Osteoblast (primary cell): ENCODE data around the gene CENPM. TPM values are rescaled to one million over a fixed set of nuclear protein-coding genes. Genes with fewer than 3 reads are reported as not detected.
A peak's percentile ranks its signal among the peaks of the same experiment; 100 is the strongest.

Source experiments
- DNase-seq: peaks from one replicate; pipeline ENCODE4 v3.0.0; 2011; ENCODE audit warnings: low spot score, mixed read lengths; ENCODE audit not compliant: insufficient read length; ENCODE audit errors: missing footprints
- H2AFZ ChIP-seq: 2 replicates; pipeline ENCODE4 v1.6.0; 2011; ENCODE audit warnings: mild to moderate bottlenecking, low read length
- H3K27ac ChIP-seq: 2 replicates; pipeline ENCODE4 v1.5.1; 2011; ENCODE audit warnings: mild to moderate bottlenecking, low read depth, low read length, moderate library complexity
- H3K27me3 ChIP-seq: 2 replicates; pipeline ENCODE4 v1.6.0; 2012; ENCODE audit warnings: mild to moderate bottlenecking, control low read depth, inconsistent platforms, low read length, moderate library complexity; ENCODE audit not compliant: insufficient read depth
- H3K36me3 ChIP-seq: 2 replicates; pipeline ENCODE4 v1.5.1; 2011; ENCODE audit warnings: mild to moderate bottlenecking, low read length, control low read depth, moderate library complexity; ENCODE audit not compliant: insufficient read depth
- H3K4me1 ChIP-seq: 2 replicates; pipeline ENCODE4 v1.5.1; 2011; ENCODE audit warnings: mild to moderate bottlenecking, low read length, control low read depth, moderate library complexity; ENCODE audit not compliant: insufficient read depth
- H3K4me2 ChIP-seq: 2 replicates; pipeline ENCODE4 v1.6.0; 2011; ENCODE audit warnings: mild to moderate bottlenecking, low read length; ENCODE audit not compliant: insufficient read depth
- H3K4me3 ChIP-seq: fragments of 200-600 bp; sonication (generic); 3 replicates; pipeline ENCODE4 v1.5.1; 2012; ENCODE audit warnings: mild to moderate bottlenecking, low read length, inconsistent platforms; ENCODE audit not compliant: insufficient read depth
- H3K79me2 ChIP-seq: 2 replicates; pipeline ENCODE4 v1.6.0; 2012; ENCODE audit warnings: mild to moderate bottlenecking, low read length, control low read depth, inconsistent platforms; ENCODE audit not compliant: insufficient read depth
- H3K9me3 ChIP-seq: 2 replicates; pipeline ENCODE4 v1.5.1; 2011; ENCODE audit warnings: low read depth, low read length, control low read depth
- H4K20me1 ChIP-seq: 2 replicates; pipeline ENCODE4 v1.6.0; 2012; ENCODE audit warnings: mild to moderate bottlenecking, low read length, control low read depth; ENCODE audit not compliant: insufficient read depth
- total RNA-seq: library from RNA; depleted of rRNA; stranded (reverse); fragments of >200 nt; gene quantifications from 2 replicates; pipeline ENCODE4 v1.2.3, GENCODE V29; 2012
- TF ChIP-seq, protein P1 (sequence below): IDR thresholded peaks from 2 replicates; pipeline ENCODE4 v1.5.1; 2011; ENCODE audit warnings: mild to moderate bottlenecking, low read depth, low read length, moderate library complexity; ENCODE audit errors: extremely low read depth

Gene CENPM
- total RNA-seq, 1 donor, result 1.8 TPM

DNA sequence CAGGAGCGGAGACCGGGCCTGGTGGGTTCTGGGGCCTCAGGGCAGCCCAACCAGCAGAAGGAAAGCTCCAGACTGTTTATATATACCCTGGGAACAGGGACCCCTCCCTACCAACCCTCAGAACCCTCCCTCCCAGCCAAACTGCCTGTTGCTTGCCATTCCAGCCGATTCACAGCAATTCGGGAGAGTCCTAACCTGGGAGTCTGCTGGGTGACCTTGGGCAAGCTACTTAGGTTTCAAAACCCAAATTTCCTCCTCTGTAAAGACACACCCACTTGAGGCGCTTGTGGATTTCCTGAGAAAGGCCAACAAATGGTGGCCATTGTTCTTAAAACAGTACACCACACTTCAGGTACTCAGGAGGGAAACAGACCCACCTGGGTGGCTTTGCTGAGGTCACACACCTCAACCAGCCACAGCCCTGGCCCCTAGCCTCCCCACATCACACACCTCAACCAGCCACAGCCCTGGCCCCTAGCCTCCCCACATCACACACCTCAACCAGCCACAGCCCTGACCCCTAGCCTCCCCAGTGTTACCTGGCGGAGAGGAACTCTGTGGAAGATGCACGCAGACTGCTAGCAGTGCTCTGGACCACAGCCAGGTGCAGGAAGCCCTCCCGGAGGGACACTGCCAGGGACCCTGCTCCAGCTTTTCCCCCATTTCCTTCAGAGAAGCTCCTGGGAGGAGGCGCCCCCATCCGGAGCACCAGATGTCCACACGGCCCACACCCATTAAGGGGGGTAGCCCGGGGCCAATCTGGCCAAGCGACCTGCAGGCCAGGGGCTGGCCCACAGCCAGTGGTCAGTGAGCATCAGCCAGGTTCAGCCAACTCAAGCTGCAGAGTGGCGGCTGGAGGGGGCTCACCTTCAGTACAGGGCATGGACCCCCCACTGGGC lies 38.3 kb downstream of the CENPM start:
- Histone ChIP-seq H3K4me2 (no peak overlapping the region), H3K27me3 (peaks cover 44% of the 10 kb centered on the region), H3K36me3 (no peaks in the 10 kb centered on the region), H4K20me1 (peaks cover 6% of the 10 kb centered on the region), H3K9me3 (no peaks in the 10 kb centered on the region), H3K27ac (no peak overlapping the region), H3K79me2 (no peaks in the 10 kb centered on the region), H2AFZ (no peak overlapping the region), H3K4me1 (no peaks in the 10 kb centered on the region), H3K4me3 (no peak overlapping the region)
- peak; percentile 87 for DNase-seq
- TF ChIP-seq, protein P1, sequence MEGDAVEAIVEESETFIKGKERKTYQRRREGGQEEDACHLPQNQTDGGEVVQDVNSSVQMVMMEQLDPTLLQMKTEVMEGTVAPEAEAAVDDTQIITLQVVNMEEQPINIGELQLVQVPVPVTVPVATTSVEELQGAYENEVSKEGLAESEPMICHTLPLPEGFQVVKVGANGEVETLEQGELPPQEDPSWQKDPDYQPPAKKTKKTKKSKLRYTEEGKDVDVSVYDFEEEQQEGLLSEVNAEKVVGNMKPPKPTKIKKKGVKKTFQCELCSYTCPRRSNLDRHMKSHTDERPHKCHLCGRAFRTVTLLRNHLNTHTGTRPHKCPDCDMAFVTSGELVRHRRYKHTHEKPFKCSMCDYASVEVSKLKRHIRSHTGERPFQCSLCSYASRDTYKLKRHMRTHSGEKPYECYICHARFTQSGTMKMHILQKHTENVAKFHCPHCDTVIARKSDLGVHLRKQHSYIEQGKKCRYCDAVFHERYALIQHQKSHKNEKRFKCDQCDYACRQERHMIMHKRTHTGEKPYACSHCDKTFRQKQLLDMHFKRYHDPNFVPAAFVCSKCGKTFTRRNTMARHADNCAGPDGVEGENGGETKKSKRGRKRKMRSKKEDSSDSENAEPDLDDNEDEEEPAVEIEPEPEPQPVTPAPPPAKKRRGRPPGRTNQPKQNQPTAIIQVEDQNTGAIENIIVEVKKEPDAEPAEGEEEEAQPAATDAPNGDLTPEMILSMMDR, result no peak

GRCh38 chr22:41907436-41908401 lies 39.2 kb downstream of the CENPM start:
- no peak overlapping the region for H3K27ac ChIP-seq
- H3K4me1 ChIP-seq, result no peaks in the 10 kb centered on the region
- H3K9me3 ChIP-seq, result no peaks in the 10 kb centered on the region
- TF ChIP-seq, protein P1, result no peak
- peaks cover 36% of the 10 kb centered on the region for H3K27me3 ChIP-seq
- H4K20me1 ChIP-seq, result peaks cover 6% of the 10 kb centered on the region
- peaks cover 6% of the 10 kb centered on the region for H3K36me3 ChIP-seq
- peak; percentile 92 for DNase-seq
- H2AFZ ChIP-seq, result no peak overlapping the region
- H3K79me2 ChIP-seq, result no peaks in the 10 kb centered on the region
- H3K4me3 ChIP-seq, result no peak overlapping the region
- H3K4me2 ChIP-seq, result no peak overlapping the region

DNA sequence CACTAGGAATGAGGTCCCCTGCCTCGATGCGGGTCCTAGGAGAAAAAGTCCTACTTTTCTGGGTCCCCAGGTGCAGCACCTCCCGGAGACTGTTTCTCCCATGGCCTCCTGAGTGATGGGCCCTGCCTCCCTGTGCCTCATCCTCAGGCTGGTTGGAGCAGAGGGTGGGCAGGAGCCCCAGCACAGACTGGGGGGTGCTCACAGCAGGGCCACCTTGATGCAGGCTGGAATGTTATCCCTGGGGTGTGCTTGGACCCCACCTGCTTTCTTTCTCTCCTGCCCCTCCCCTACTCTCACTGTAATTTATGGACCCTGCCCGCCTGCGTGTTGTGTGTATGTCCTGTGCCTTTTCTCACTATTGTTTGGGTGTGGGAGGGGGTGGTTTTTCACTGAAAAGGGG lies 40.1 kb downstream of the CENPM start:
- TF ChIP-seq, protein P1, result no peak
- H2AFZ ChIP-seq, result no peak overlapping the region
- no peak overlapping the region for H3K27ac ChIP-seq
- no peaks in the 10 kb centered on the region for H3K4me1 ChIP-seq
- no peak overlapping the region for H3K4me3 ChIP-seq
- H3K36me3 ChIP-seq, result peaks cover 8% of the 10 kb centered on the region
- no peaks in the 10 kb centered on the region for H3K79me2 ChIP-seq
- H4K20me1 ChIP-seq, result peaks cover 6% of the 10 kb centered on the region
- no peaks in the 10 kb centered on the region for H3K9me3 ChIP-seq
- peaks cover 27% of the 10 kb centered on the region for H3K27me3 ChIP-seq
- no peak for DNase-seq
- H3K4me2 ChIP-seq, result no peak overlapping the region
